ENCODE measurements around the gene FAF1. TPM values are rescaled to one million over a fixed set of nuclear protein-coding genes. Genes with fewer than 3 reads are reported as not detected.

Gene FAF1
- total and polyA plus RNA-seq, 8 donors = 47.4 to 58.3 (median 53.2) TPM

DNA sequence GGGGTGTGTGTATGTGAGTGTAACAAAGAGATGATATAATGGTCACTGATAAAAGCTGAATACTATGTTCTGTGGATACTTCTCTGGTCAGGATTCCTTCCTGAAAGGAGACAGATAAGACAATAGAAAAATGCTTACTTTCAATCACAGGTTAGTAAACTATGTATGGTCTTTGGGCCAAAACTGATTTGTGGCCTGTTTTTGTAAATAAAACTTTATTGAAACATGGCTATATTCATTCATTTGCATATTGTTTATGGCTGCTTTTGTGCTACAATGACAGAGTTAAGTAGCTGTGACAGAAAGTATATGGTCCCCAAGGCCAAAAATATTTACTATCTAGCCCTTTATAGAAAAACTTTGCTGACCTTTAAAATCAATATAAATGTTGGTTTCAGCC, 454.6 kb downstream of the FAF1 start:
- Histone ChIP-seq H3K27ac (no peak overlapping the region), H3K36me3 (peaks cover 0 to 24% of the 10 kb centered on the region in 2 donors), H3K27me3 (no peaks in the 10 kb centered on the region), H3K4me3 (no peak overlapping the region), H3K4me1 (no peaks in the 10 kb centered on the region), H3K9me3 (peaks cover 0 to 20% of the 10 kb centered on the region in 2 donors)
- intact Hi-C loops (cut with DNase I) = no loop called here
- ATAC-seq (no peak), DNase-seq (no peak)
- TF ChIP-seq, protein P1, sequence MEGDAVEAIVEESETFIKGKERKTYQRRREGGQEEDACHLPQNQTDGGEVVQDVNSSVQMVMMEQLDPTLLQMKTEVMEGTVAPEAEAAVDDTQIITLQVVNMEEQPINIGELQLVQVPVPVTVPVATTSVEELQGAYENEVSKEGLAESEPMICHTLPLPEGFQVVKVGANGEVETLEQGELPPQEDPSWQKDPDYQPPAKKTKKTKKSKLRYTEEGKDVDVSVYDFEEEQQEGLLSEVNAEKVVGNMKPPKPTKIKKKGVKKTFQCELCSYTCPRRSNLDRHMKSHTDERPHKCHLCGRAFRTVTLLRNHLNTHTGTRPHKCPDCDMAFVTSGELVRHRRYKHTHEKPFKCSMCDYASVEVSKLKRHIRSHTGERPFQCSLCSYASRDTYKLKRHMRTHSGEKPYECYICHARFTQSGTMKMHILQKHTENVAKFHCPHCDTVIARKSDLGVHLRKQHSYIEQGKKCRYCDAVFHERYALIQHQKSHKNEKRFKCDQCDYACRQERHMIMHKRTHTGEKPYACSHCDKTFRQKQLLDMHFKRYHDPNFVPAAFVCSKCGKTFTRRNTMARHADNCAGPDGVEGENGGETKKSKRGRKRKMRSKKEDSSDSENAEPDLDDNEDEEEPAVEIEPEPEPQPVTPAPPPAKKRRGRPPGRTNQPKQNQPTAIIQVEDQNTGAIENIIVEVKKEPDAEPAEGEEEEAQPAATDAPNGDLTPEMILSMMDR (IDR thresholded peaks at IDR 0.05) = no peak

DNA sequence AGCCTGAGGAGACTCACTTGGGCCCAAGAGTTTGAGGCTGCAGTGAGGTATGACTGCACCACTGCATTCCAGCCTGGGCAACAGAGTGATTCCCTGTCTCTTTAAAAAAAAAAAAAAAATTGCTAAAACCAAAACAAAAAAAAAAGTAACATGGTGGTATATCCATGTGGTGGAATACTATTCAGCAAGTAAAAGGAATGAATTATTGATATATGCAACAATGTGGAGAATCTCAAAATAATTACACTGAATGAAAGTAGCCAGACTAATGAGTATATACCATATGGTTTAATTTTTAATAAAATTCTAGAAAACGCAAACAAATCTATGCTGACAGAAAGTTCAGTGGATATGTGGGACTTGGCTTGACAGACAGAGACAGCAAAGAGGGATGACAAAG, 456.6 kb downstream of the FAF1 start:
- DNase-seq = no peak
- Histone ChIP-seq H3K36me3 (peaks cover 0 to 30% of the 10 kb centered on the region in 2 donors), H3K4me1 (no peaks in the 10 kb centered on the region), H3K4me3 (no peak overlapping the region), H3K9me3 (peaks cover 0 to 20% of the 10 kb centered on the region in 2 donors), H3K27me3 (no peaks in the 10 kb centered on the region), H3K27ac (no peak overlapping the region)
- intact Hi-C loops (cut with DNase I) = no loop called here
- TF ChIP-seq, protein P1 (IDR thresholded peaks at IDR 0.05) = no peak
- no peak for ATAC-seq

DNA sequence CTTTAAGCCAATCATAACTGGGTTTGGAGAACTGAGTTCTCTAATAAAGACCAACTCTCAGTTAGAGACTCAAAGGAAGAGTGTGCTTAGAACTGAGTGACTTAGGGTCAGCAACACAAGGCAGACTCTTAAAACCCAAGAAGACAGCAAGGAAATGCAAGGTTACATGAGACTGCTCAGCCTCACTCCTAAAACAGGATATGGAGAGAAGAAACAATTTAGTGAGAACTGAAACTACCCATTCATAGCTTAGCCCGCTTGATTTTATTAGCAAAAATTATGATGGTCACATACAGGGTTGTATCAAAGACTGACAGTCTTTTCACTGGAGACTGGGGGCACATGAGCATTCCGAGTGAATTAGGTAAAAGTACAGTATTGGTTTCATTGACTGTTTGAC, 457.9 kb downstream of the FAF1 start:
- TF ChIP-seq, protein P1 (IDR thresholded peaks at IDR 0.05) = no peak
- DNase-seq = no peak
- Histone ChIP-seq H3K9me3 (peaks cover 0 to 27% of the 10 kb centered on the region in 2 donors), H3K36me3 (peaks cover 0 to 38% of the 10 kb centered on the region in 2 donors), H3K4me1 (no peaks in the 10 kb centered on the region), H3K4me3 (no peak overlapping the region), H3K27ac (no peak overlapping the region), H3K27me3 (no peaks in the 10 kb centered on the region)
- intact Hi-C loops (cut with DNase I) = no loop called here
- ATAC-seq = no peak

DNA sequence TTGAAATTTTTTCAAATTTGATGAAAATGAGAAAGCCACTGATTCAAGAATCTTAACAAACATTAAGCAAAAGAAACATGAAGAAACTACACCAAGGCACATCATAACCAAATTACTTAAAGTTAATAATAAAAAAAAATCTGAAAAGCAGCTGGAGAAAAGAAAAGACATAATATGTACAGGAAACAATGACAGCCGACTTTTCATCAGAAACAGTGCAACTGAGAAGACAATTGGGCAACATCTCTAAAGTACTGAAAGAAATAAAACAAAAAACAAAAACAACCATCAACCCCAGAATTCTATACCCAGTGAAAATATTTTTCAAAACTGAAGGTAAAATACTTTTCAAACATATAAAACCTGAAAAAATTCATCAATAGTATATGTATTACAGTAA, 463.1 kb downstream of the FAF1 start:
- intact Hi-C loops (cut with DNase I) = no loop called here
- no peaks in the 10 kb centered on the region for H3K27me3 ChIP-seq
- no peak overlapping the region for H3K4me3 ChIP-seq
- ATAC-seq (no peak), DNase-seq (no peak)
- H3K36me3 ChIP-seq = peaks cover 0 to 14% of the 10 kb centered on the region in 2 donors
- H3K27ac ChIP-seq = no peak overlapping the region
- TF ChIP-seq, protein P1 (IDR thresholded peaks at IDR 0.05) = no peak
- no peaks in the 10 kb centered on the region for H3K4me1 ChIP-seq
- peaks cover 0 to 14% of the 10 kb centered on the region in 2 donors for H3K9me3 ChIP-seq

DNA sequence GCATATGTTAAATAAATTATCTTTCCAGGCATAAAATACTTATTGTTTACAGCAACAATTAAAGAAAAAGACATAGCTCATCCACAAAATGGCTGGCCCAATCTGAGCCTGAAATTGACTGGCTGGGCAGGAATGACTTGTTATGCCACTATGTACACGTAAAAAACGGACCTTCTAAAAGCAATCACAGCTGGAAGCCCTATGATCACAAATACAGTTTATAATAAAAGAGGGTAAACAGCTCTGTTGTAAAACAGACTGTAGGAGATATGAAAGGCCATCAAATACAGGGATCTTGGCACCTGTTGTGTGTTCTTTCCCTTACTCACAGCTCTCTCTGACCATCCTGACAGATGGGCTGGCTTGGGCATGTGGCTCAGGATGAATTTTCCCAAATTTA, 466.4 kb downstream of the FAF1 start:
- Histone ChIP-seq H3K36me3 (peaks cover 0 to 22% of the 10 kb centered on the region in 2 donors), H3K27me3 (no peaks in the 10 kb centered on the region), H3K27ac (no peak overlapping the region), H3K4me1 (no peaks in the 10 kb centered on the region), H3K4me3 (no peak overlapping the region), H3K9me3 (peaks cover 0 to 14% of the 10 kb centered on the region in 2 donors)
- TF ChIP-seq, protein P1 (IDR thresholded peaks at IDR 0.05) = no peak
- no peak for DNase-seq
- intact Hi-C loops (cut with DNase I) = loop anchor here in 1 of 2 donors (5.0 kb wide), 1 partner anchor 36 kb away; no protein-coding TSS in a partner anchor
- no peak for ATAC-seq
